H1 (cell line): Measurements from ENCODE around the gene AKR1C3.

ENCODE experiments used
- CEBPB ChIP-seq: IDR thresholded peaks from 2 replicates; pipeline ENCODE4 v1.6.1; 2012; ENCODE audit warnings: low read depth, low read length
- CTCF ChIP-seq, 3 experiments: IDR thresholded peaks; 1 replicate in 2 of 3; 2 replicates in 1 of 3; pipeline versions ENCODE4 v1.5.1 to v1.6.1; 2011; ENCODE audit warnings: low read length in 3 of 3, mild to moderate bottlenecking in 3 of 3, inconsistent platforms in 2 of 3, low read depth in 1 of 3, moderate library complexity in 1 of 3; ENCODE audit not compliant: insufficient read depth in 1 of 3; ENCODE audit errors: control extremely low read depth in 1 of 3
- EP300 ChIP-seq, 2 experiments: IDR thresholded peaks; 1 replicate in 1 of 2; 2 replicates in 1 of 2; pipeline ENCODE4 v1.6.1; 2011 to 2012; ENCODE audit warnings: low read depth in 2 of 2, low read length in 2 of 2, mild to moderate bottlenecking in 2 of 2, borderline replicate concordance in 1 of 2, inconsistent platforms in 1 of 2, moderate library complexity in 1 of 2
- FOSL1 ChIP-seq: IDR thresholded peaks from 2 replicates; pipeline ENCODE4 v1.6.1; 2011; ENCODE audit warnings: mild to moderate bottlenecking, low read depth, low read length, moderate library complexity; ENCODE audit not compliant: insufficient read depth
- MAFK ChIP-seq: IDR thresholded peaks from 2 replicates; pipeline ENCODE4 v1.6.1; 2012; ENCODE audit warnings: low read depth, mild to moderate bottlenecking, improper control_type of control experiment, low read length
- PHF8 ChIP-seq: fragments of 200-600 bp; sonication (generic); conservative IDR thresholded peaks from 2 replicates; pipeline ENCODE4 v1.7.1; 2012; ENCODE audit warnings: low read depth, mild to moderate bottlenecking, inconsistent platforms, low read length, moderate library complexity
- POLR2A ChIP-seq, 2 experiments: IDR thresholded peaks; 1 replicate in 1 of 2; 2 replicates in 1 of 2; pipeline ENCODE4 v1.6.1; 2011; ENCODE audit warnings: low read depth in 2 of 2, low read length in 2 of 2, mild to moderate bottlenecking in 2 of 2; ENCODE audit errors: control extremely low read depth in 1 of 2
- SIN3A ChIP-seq, 2 experiments: IDR thresholded peaks in 1 of 2; conservative IDR thresholded peaks in 1 of 2; 2 replicates each; pipeline ENCODE4 v1.6.1; 2011 to 2012; ENCODE audit warnings: low read length in 2 of 2, improper control_type of control experiment in 1 of 2, low read depth in 1 of 2, mild to moderate bottlenecking in 1 of 2
- SIX5 ChIP-seq: IDR thresholded peaks from 2 replicates; pipeline ENCODE4 v1.6.1; 2011; ENCODE audit warnings: mild to moderate bottlenecking, low read depth, low read length
- TAF1 ChIP-seq: IDR thresholded peaks from 2 replicates; pipeline ENCODE4 v1.6.1; 2011; ENCODE audit warnings: mild to moderate bottlenecking, low read depth, low read length
- USF2 ChIP-seq: IDR thresholded peaks from 2 replicates; pipeline ENCODE4 v1.6.1; 2011; ENCODE audit warnings: low read length, improper control_type of control experiment
- YY1 ChIP-seq: IDR thresholded peaks from 2 replicates; pipeline ENCODE4 v1.6.1; 2011; ENCODE audit warnings: low read depth, mild to moderate bottlenecking, low read length

- TF ChIP-seq CTCF (IDR thresholded peaks at IDR 0.05; ENCODE audit: control extremely low read depth in 1 of 3, insufficient read depth in 1 of 3, low read depth in 1 of 3, low read length in 3 of 3) (no peak), USF2 (no peak), SIX5 (no peak), YY1 (no peak), CEBPB (no peak), SIN3A (conservative IDR thresholded peaks at IDR 0.05 in 1 of 2, IDR thresholded peaks at IDR 0.05 in 1 of 2; ENCODE audit: low read depth in 1 of 2, low read length in 2 of 2) (no peak), PHF8 (no peak), EP300 (IDR thresholded peaks at IDR 0.05; ENCODE audit: borderline replicate concordance in 1 of 2, low read depth in 2 of 2, low read length in 2 of 2) (no peak), FOSL1 (no peak), POLR2A (IDR thresholded peaks at IDR 0.05; ENCODE audit: control extremely low read depth in 1 of 2, low read depth in 2 of 2, low read length in 2 of 2) (no peak), TAF1 (no peak), MAFK (no peak)
These were observed 14.8 kb upstream of the AKR1C3 start for GRCh38 chr10:5079306-5079830.
